HepG2 (cell line): ENCODE measurements around the gene PPP3R1. TPM values are rescaled to one million over a fixed set of nuclear protein-coding genes. Genes with fewer than 3 reads are reported as not detected.

Experiments
- ATAC-seq: fragments of 200-7000 bp; cut with Tn5 transposase; 3 replicates; pipeline ENCODE4 v1.9.1; 2020; ENCODE audit warnings: mild to moderate bottlenecking, moderate library complexity
- BruUV-seq: library from RNA; stranded (reverse); fragments of 400-500 nt; replicated peaks from 2 replicates; lab custom pipeline; 2021; lab: Mats Ljungman, UMichigan
- CTCF ChIA-PET: fragments of 300-600 bp; formaldehyde crosslinking; extraction: SDS; loops from one replicate; lab custom pipeline; 2021; ENCODE audit warnings: low total read pairs, inconsistent platforms, low intra/inter-chr PET ratio; lab: Yijun Ruan, JAX
- POLR2A ChIA-PET: fragments of 350-600 bp; sonication (Branson Sonifier 250); formaldehyde crosslinking; loops from one replicate; lab custom pipeline; 2020; ENCODE audit warnings: antibody characterized with exemption, inconsistent platforms; lab: Yijun Ruan, JAX
- DNase-seq: peaks from one replicate; pipeline ENCODE4 v3.0.0-alpha.2; 2015; ENCODE audit warnings: low spot score
- FAIRE-seq: peaks from 3 replicates; lab custom pipeline; 2011; peaks lifted over from hg19 to GRCh38; lab: Jason Lieb, UNC
- H2AFZ ChIP-seq: one replicate; pipeline ENCODE4 v1.6.1; 2011; ENCODE audit warnings: low read length, inconsistent platforms
- H3K27ac ChIP-seq: fragments of 300-600 bp; 3 replicates; pipeline ENCODE4 v1.8.0; 2011; ENCODE audit warnings: mixed run types, mild to moderate bottlenecking, mixed read lengths, low read length, inconsistent platforms; ENCODE audit not compliant: insufficient read depth; ENCODE audit errors: extremely low read length
- H3K27me3 ChIP-seq, 2 experiments: fragments of 200-600 bp in 1 of 2; 2 replicates in 1 of 2; 3 replicates in 1 of 2; pipeline versions ENCODE4 v1.6.0 to v1.8.0; 2011; ENCODE audit warnings: low read length in 2 of 2, mild to moderate bottlenecking in 2 of 2, moderate library complexity in 2 of 2, inconsistent platforms in 1 of 2; ENCODE audit not compliant: insufficient read depth in 2 of 2, control insufficient read depth in 1 of 2
- H3K36me3 ChIP-seq, 2 experiments: fragments of 200-600 bp in 1 of 2; replicated peaks in 1 of 2; 2 replicates in 1 of 2; 3 replicates in 1 of 2; pipeline versions ENCODE4 v1.5.1 to v1.8.0; 2011; ENCODE audit warnings: low read length in 2 of 2, inconsistent platforms in 1 of 2; ENCODE audit not compliant: insufficient read depth in 2 of 2, control insufficient read depth in 1 of 2
- H3K4me1 ChIP-seq: 2 replicates; pipeline ENCODE4 v1.5.1; 2012; ENCODE audit warnings: low read length, inconsistent platforms; ENCODE audit not compliant: insufficient read depth
- H3K4me2 ChIP-seq: 2 replicates; pipeline ENCODE4 v1.6.0; 2011; ENCODE audit warnings: low read depth, low read length, inconsistent platforms
- H3K4me3 ChIP-seq, 3 experiments: fragments of 200-600 bp in 1 of 3; sonication (generic), shearing (Covaris generic) in 1 of 3; replicated peaks in 1 of 3; 2 replicates each; pipeline ENCODE4 v1.5.1; 2011 to 2016; ENCODE audit warnings: low read length in 3 of 3, inconsistent platforms in 2 of 3, low read depth in 2 of 3, mild to moderate bottlenecking in 2 of 3, control low read depth in 1 of 3, mixed read lengths in 1 of 3; ENCODE audit not compliant: insufficient read depth in 1 of 3
- H3K79me2 ChIP-seq: one replicate; pipeline ENCODE4 v1.6.1; 2011; ENCODE audit warnings: low read length, inconsistent platforms; ENCODE audit not compliant: insufficient read depth
- H3K9ac ChIP-seq: 2 replicates; pipeline ENCODE4 v1.6.0; 2011; ENCODE audit warnings: mild to moderate bottlenecking, low read depth, low read length, inconsistent platforms; ENCODE audit not compliant: insufficient read depth
- H3K9me3 ChIP-seq: 2 replicates; pipeline ENCODE4 v1.5.1; 2012; ENCODE audit warnings: mild to moderate bottlenecking, low read length
- H4K20me1 ChIP-seq: 2 replicates; pipeline ENCODE4 v1.6.0; 2011; ENCODE audit warnings: inconsistent platforms, mild to moderate bottlenecking, low read length, moderate library complexity; ENCODE audit not compliant: insufficient read depth
- MXD4 ChIP-seq: IDR thresholded peaks from 2 replicates; pipeline ENCODE4 v1.6.1; 2016; ENCODE audit warnings: mild to moderate bottlenecking, missing biosample characterization, missing genetic modification reagents
- NR2C2 ChIP-seq: sonication (generic); formaldehyde crosslinking; IDR thresholded peaks from 2 replicates; pipeline ENCODE4 v1.4.0; 2020; ENCODE audit warnings: missing genetic modification reagents, mild to moderate bottlenecking, moderate library complexity, borderline replicate concordance
- RELA ChIP-seq: sonication (generic); formaldehyde crosslinking; IDR thresholded peaks from 2 replicates; pipeline ENCODE4 v1.4.0; 2020; ENCODE audit warnings: missing genetic modification reagents
- SNRNP70 ChIP-seq: fragments of 200-400 bp; formaldehyde crosslinking; IDR thresholded peaks from 2 replicates; pipeline ENCODE4 v1.6.1; 2017; ENCODE audit warnings: mild to moderate bottlenecking, low read depth, low read length, moderate library complexity
- ZNF234 ChIP-seq: sonication (generic); formaldehyde crosslinking; conservative IDR thresholded peaks from 2 replicates; pipeline ENCODE4 v1.5.1; 2020; ENCODE audit warnings: mild to moderate bottlenecking, missing genetic modification reagents
- ZNF235 ChIP-seq: sonication (generic); formaldehyde crosslinking; IDR thresholded peaks from 2 replicates; pipeline ENCODE4 v1.8.1; 2023; ENCODE audit warnings: mild to moderate bottlenecking, missing genetic modification reagents, borderline replicate concordance
- ZNF605 ChIP-seq: sonication (generic); formaldehyde crosslinking; IDR thresholded peaks from 2 replicates; pipeline ENCODE4 v1.8.0; 2022; ENCODE audit warnings: mild to moderate bottlenecking, missing genetic modification reagents
- ZNF766 ChIP-seq: sonication (generic); formaldehyde crosslinking; IDR thresholded peaks from 2 replicates; pipeline ENCODE4 v1.5.0; 2020; ENCODE audit warnings: missing genetic modification reagents, borderline replicate concordance
- ZNF768 ChIP-seq: sonication (generic); formaldehyde crosslinking; IDR thresholded peaks from 2 replicates; pipeline ENCODE4 v1.4.0; 2020; ENCODE audit warnings: missing genetic modification reagents
- WGBS: methylation state at CpG from one replicate; pipeline ENCODE4 v1.1.6; 2017; ENCODE audit warnings: low lambda C conversion rate; 5-methylcytosine and 5-hydroxymethylcytosine counted together
- in situ Hi-C: cut with HindIII; loops from 2 replicates; pipeline ENCODE4 v1.10.0; 2017; ENCODE audit warnings: low pct_unique_long_range_greater_than_20kb; ENCODE audit not compliant: extremely low pct_ligation_motif_present
- intact Hi-C: fragments of 100-400 bp; cut with micrococcal nuclease; formaldehyde crosslinking; loops from one replicate; pipeline ENCODE4 v1.10.0; 2022; ENCODE audit not compliant: unreplicated experiment
- polyA plus RNA-seq, 8 experiments: library from polyadenylated mRNA; depleted of rRNA in 3 of 8; stranded (reverse) in 7 of 8; unstranded in 1 of 8; fragments of >200 nt; fragmentation: Illumina TruSeq in 4 of 8; extraction: Trizol in 4 of 8; gene quantifications; 2 replicates each; pipeline versions ENCODE4 v1.2.1 to v1.2.3, GENCODE V29; 2011 to 2016; ENCODE audit warnings: low read depth in 4 of 8, missing spikeins in 1 of 8, mixed read lengths in 1 of 8; ENCODE audit not compliant: insufficient read depth in 1 of 8
- total RNA-seq, 5 experiments: library from RNA; depleted of rRNA; stranded (reverse); fragments of >200 nt; fragmentation: Illumina TruSeq; extraction: Trizol; gene quantifications; 2 replicates each; pipeline ENCODE4 v1.2.3, GENCODE V29; 2016; ENCODE audit warnings: low read depth in 1 of 5
- TF ChIP-seq, protein P1 (sequence below): sonication (generic); formaldehyde crosslinking; IDR thresholded peaks from 2 replicates; pipeline ENCODE4 v1.4.0; 2020; ENCODE audit warnings: low read depth, missing genetic modification reagents
- TF ChIP-seq, protein P2 (sequence below): IDR thresholded peaks from 2 replicates; pipeline ENCODE4 v1.6.1; 2016; ENCODE audit warnings: missing compliant biosample characterization, missing genetic modification reagents, borderline replicate concordance
- TF ChIP-seq, protein P3 (sequence below): sonication (generic); formaldehyde crosslinking; IDR thresholded peaks from 2 replicates; pipeline ENCODE4 v1.5.1; 2020; ENCODE audit warnings: mild to moderate bottlenecking, moderate library complexity, missing genetic modification reagents

The PPP3R1 gene
- total and polyA plus RNA-seq, 2 of the 13 experiments (the other 11 are each of a cell fraction or from before 2014, with no cell fraction given): 11.6 to 25.7 TPM

- Histone ChIP-seq H4K20me1 (no peaks in the 10 kb centered on the region), H2AFZ (no peak overlapping the region), H3K79me2 (peaks cover 14% of the 10 kb centered on the region), H3K4me1 (peaks cover 9% of the 10 kb centered on the region; the same call in 1 of the 2 replicates), H3K27me3 (no peaks in the 10 kb centered on the region), H3K27ac (no peak overlapping the region), H3K36me3 (peaks cover 23 to 62% of the 10 kb centered on the region in 2 experiments), H3K9ac (no peak overlapping the region), H3K4me3 (no peak overlapping the region), H3K4me2 (no peak overlapping the region), H3K9me3 (no peaks in the 10 kb centered on the region)
- POLR2A ChIA-PET: no interaction called here
- TF ChIP-seq ZNF234 (CRISPR knock-in tag) (no peak), MXD4 (no peak), SNRNP70 (no peak), ZNF235 (no peak), ZNF605 (no peak), RELA (CRISPR knock-in tag) (no peak), ZNF766 (CRISPR knock-in tag) (no peak), ZNF768 (CRISPR knock-in tag) (no peak), NR2C2 (CRISPR knock-in tag) (no peak)
- TF ChIP-seq, protein P1, sequence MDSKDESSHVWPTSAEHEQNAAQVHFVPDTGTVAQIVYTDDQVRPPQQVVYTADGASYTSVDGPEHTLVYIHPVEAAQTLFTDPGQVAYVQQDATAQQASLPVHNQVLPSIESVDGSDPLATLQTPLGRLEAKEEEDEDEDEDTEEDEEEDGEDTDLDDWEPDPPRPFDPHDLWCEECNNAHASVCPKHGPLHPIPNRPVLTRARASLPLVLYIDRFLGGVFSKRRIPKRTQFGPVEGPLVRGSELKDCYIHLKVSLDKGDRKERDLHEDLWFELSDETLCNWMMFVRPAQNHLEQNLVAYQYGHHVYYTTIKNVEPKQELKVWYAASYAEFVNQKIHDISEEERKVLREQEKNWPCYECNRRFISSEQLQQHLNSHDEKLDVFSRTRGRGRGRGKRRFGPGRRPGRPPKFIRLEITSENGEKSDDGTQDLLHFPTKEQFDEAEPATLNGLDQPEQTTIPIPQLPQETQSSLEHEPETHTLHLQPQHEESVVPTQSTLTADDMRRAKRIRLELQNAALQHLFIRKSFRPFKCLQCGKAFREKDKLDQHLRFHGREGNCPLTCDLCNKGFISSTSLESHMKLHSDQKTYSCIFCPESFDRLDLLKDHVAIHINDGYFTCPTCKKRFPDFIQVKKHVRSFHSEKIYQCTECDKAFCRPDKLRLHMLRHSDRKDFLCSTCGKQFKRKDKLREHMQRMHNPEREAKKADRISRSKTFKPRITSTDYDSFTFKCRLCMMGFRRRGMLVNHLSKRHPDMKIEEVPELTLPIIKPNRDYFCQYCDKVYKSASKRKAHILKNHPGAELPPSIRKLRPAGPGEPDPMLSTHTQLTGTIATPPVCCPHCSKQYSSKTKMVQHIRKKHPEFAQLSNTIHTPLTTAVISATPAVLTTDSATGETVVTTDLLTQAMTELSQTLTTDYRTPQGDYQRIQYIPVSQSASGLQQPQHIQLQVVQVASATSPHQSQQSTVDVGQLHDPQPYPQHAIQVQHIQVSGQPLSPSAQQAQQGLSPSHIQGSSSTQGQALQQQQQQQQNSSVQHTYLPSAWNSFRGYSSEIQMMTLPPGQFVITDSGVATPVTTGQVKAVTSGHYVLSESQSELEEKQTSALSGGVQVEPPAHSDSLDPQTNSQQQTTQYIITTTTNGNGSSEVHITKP (CRISPR knock-in tag): no peak
- TF ChIP-seq, protein P2, sequence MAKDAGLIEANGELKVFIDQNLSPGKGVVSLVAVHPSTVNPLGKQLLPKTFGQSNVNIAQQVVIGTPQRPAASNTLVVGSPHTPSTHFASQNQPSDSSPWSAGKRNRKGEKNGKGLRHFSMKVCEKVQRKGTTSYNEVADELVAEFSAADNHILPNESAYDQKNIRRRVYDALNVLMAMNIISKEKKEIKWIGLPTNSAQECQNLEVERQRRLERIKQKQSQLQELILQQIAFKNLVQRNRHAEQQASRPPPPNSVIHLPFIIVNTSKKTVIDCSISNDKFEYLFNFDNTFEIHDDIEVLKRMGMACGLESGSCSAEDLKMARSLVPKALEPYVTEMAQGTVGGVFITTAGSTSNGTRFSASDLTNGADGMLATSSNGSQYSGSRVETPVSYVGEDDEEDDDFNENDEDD (CRISPR knock-in tag): no peak
- TF ChIP-seq, protein P3, sequence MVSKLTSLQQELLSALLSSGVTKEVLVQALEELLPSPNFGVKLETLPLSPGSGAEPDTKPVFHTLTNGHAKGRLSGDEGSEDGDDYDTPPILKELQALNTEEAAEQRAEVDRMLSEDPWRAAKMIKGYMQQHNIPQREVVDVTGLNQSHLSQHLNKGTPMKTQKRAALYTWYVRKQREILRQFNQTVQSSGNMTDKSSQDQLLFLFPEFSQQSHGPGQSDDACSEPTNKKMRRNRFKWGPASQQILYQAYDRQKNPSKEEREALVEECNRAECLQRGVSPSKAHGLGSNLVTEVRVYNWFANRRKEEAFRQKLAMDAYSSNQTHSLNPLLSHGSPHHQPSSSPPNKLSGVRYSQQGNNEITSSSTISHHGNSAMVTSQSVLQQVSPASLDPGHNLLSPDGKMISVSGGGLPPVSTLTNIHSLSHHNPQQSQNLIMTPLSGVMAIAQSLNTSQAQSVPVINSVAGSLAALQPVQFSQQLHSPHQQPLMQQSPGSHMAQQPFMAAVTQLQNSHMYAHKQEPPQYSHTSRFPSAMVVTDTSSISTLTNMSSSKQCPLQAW (CRISPR knock-in tag): no peak
- in situ Hi-C loops (no loop called here), intact Hi-C loops (no loop called here)
- 98% methylated on average over 1 of the region's 1 CpG for WGBS
- BruUV-seq: no TSS peak
- no peak for DNase-seq
- no peak for FAIRE-seq
- ATAC-seq: no peak
- CTCF ChIA-PET: no interaction called here
Observed at GRCh38 chr2:68163641-68164040, 88.7 kb downstream of the PPP3R1 start.
